GM21390 (cell line): Measurements from ENCODE around the gene CRYGB.
"Not testable (repeated sequence)": the region's sequence is repeated elsewhere in the genome, so short reads cannot be mapped to it uniquely, and the experiment has no call there.

Experiments
- ATAC-seq: cut with Tn5 transposase; IDR thresholded peaks from one replicate; pipeline ENCODE4 v1.9.1; 2021; ENCODE audit not compliant: unreplicated experiment

Gene CRYGB

DNA sequence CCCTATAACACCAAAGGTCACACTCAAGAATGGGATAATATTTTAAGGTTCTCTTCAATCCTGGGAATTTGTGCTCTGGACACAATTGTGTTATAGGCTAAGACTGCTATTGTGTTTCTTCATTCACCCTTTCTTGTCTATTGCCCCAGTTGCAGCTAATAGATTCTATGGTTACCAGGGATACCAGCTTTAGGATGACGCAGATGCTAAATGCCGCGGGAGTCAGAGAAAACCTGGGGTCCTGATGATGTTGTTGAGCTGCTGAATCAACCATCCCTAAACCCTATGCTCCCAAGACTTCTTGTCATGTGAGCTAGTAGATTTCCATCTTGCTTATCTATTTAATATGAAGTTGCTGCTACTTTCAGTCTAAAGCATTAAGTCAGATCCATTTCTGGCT, 27.0 kb downstream of the CRYGB start:
- ATAC-seq: no peak

DNA sequence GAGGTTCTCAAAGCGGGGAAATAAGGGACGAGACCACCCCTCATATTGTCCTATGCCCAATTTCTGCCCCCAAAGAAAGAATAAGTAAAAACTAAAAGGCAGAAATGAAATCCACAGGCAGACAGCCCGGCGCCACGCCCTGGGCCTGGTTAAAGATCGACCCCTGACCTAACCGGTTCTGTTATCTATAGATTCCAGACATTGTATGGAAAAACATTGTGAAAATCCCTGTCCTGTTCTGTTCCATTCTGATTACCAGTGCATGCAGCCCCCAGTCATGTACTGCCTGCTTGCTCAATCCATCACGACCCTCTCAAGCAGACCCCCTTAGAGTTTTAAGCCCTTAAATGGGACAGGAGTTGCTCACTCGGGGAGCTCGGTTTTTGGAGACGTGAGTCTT, 28.6 kb downstream of the CRYGB start:
- not testable (repeated sequence) for ATAC-seq

- ATAC-seq: no peak
Measured at GRCh38 chr2:208112969-208113368, 33.0 kb downstream of the CRYGB start.

DNA sequence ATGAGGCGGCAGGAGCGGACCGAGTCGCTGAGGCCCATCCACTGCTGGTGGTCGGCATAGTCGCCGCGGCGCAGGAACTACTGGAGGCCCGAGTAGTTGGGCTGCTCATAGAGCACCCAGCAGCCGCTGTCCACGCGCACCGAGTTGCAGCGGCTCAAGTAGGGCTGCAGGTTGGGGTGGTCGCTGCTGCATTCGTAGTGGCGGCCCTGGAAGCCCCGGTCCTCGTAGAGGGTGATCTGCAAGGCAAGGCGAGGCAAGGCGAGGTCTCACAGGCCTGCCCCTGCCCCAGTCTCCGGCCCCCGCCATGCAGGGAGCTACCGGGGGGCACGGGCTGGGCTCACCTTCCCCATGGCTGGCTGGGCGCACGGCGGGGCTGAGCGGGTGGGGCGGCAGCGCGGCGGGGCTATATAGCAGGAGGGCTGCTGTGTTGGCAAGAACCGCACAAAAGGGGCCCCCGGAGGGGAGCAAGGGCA, 33.6 kb downstream of the CRYGB start:
- not testable (repeated sequence) for ATAC-seq

DNA sequence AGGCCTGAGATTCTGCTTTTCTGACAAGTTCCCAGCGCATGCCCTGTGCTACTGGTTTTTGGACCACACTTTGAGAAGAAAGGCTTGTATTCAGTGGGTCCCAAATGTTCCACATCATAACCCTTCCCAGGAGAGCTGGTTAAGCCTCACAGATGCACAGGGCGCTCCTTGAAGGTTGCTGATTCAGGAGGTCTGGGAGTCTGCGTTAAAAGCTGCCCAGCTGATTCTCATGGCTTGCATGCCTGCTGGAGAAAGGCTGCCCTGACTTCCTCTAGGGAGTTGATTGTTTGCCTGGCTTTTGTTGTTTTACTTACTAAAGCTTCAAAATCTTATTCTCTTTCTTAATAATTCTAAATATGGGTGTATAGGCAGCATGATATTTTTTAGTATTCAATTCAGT, 42.3 kb downstream of the CRYGB start:
- ATAC-seq: no peak

- ATAC-seq: no peak
Measured at GRCh38 chr2:208101716-208102631, 44.0 kb downstream of the CRYGB start.

DNA sequence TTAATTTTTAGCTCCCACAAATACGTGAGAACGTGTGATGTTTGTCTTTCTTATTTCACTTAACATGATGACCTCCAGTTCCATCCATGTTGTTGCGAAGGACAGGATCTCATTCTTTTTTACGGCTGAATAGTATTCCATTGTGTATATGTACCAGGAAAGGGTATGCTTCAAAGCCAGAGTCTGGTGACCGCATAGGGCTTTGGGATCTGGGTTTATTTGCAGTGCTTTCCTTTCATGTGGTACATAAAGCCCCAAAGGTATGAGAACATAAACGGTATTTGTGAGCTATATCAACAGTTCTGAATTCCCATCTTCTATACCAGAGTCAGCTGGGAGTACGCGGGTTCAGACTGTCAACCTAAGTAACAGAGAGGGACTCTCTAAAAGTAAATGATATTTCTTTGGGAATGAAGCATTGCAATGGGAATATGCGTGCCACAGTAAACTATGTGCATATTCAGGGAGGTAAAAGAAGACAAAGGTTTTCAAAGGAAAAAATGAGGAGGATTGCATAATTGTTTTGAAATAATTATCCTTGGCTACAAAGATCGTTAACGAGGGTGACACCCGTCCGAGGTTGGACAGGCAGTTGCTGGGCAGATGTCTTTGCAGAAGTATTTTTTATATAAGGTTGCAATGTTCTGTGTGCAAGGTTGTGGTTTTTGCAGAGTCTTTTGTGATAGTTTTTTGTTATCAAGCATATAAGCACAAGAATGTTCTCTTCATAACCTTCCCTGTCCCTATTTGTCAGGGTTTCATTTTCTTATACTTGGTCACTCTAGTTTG, 46.1 kb downstream of the CRYGB start:
- no peak for ATAC-seq

DNA sequence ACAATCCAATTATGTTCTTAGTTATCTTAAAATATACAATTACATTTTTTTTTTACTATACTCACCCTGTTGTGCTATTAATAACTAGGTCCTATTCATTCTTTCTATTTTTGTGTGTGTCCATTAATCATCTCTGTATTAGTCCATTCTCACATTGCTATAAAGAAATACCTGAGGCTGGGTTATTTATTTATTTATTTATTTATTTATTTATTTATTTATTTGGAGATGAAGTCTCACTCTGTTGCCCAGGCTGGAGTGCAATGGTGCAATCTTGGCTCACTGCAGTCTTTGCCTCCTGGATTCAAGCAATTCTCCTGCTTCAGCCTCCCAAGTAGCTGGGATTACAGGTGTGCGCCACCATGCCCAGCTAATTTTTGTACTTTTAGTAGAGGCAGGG, 47.3 kb downstream of the CRYGB start:
- not testable (repeated sequence) for ATAC-seq

- ATAC-seq: no peak
Measured at GRCh38 chr2:208098267-208098666, 47.7 kb downstream of the CRYGB start.

DNA sequence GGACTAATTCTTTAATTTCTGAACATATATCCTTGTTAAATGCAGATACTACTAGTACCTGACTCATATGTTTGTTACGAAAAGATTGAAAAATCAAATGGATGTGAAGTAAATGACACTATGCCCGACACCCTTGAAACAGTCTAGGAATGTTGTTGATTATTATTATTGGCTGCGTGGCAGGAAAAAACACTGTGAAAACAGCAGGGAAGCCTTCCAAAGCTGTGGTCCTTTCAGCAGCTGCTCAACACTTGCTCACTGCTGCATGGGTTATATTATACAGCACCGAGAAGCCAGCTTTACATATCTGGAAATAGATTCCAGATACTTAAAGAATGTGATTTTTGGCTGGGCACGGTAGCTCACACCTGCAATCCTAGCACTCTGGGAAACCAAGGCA, 48.2 kb downstream of the CRYGB start:
- ATAC-seq: no peak

DNA sequence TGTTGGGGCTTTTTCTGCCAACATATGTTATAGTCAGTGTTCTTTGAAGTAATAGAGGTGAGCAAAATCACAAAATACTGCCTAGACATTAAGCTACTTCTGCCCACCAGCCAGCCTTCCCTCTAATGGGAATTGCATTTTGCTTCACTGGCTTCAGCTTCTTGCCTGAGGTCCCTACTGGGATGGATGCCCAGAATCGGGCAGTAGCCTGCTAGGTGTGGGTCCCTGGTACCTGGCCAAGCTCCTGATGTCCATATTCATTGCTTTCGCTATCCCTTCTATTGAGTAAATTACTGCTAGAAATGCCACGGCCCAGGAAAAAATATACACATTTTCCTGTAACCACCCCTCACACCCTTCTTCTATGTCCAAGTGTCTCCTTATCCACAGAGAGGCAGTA, 48.6 kb downstream of the CRYGB start:
- no peak for ATAC-seq

DNA sequence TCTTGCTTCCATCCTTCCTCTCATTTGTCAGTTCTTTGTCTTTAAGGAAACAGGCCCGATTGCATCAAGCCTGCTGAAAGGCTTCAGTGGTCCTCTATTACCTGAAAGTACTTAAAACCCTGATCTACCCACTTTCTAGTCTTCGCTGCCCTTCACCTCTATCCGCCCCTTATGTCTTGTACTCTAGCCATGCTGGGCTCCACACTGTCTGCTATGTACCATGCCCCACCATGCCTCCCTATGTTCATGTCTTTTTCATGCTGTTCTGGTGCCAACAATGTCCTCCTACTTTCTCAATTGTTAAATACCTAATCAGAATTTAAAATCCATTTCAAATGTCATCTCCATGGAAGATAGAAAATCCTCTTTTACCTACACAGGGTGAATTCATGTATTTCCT, 49.9 kb downstream of the CRYGB start:
- no peak for ATAC-seq

DNA sequence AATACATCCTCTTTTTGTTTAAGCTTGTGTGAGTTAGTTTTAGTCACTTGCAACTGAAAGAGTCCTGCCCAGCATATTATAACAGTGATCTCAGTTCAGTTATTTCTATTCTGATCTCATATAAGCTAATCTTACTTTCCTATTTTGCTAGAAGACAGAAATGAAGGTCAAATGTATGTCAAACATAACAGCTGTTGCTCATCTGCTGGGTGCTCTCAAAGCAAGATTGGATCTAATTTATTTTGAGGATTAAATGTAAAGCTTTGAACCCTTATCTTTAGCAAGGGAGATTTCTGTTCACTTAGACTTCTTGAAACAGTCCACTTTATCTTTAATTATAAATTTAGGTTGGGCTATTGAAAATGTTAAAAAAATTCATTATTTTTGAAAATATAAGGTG, 52.8 kb downstream of the CRYGB start:
- no peak for ATAC-seq
